HepG2 (cell line): ENCODE measurements around the gene PGAP3. TPM values are rescaled to one million over a fixed set of nuclear protein-coding genes. Genes with fewer than 3 reads are reported as not detected.

Source experiments
- ARID4A ChIP-seq: sonication (generic); formaldehyde crosslinking; IDR thresholded peaks from 2 replicates; pipeline ENCODE4 v1.5.0; 2020; ENCODE audit warnings: mild to moderate bottlenecking, missing genetic modification reagents, borderline replicate concordance
- CHD4 ChIP-seq: fragments of 200-600 bp; sonication (generic); IDR thresholded peaks from 2 replicates; pipeline ENCODE4 v1.7.0; 2017; ENCODE audit warnings: mild to moderate bottlenecking, low read length, borderline replicate concordance
- DBP ChIP-seq: sonication (generic); formaldehyde crosslinking; IDR thresholded peaks from 2 replicates; pipeline ENCODE4 v1.4.0; 2020; ENCODE audit warnings: missing genetic modification reagents; ENCODE audit errors: not compliant biosample characterization
- ETV6 ChIP-seq: sonication (generic); formaldehyde crosslinking; conservative IDR thresholded peaks from 2 replicates; pipeline ENCODE4 v1.4.0; 2020; ENCODE audit warnings: missing genetic modification reagents
- GTF2F1 ChIP-seq: fragments of 150-350 bp; IDR thresholded peaks from 2 replicates; pipeline ENCODE4 v1.6.1; 2014; ENCODE audit warnings: low read length
- IKZF5 ChIP-seq: IDR thresholded peaks from 2 replicates; pipeline ENCODE4 v1.6.1; 2018; ENCODE audit warnings: missing genetic modification reagents, mild to moderate bottlenecking, missing compliant biosample characterization
- JDP2 ChIP-seq: sonication (generic); formaldehyde crosslinking; IDR thresholded peaks from 2 replicates; pipeline ENCODE4 v1.8.1; 2022; ENCODE audit warnings: missing genetic modification reagents, borderline replicate concordance
- KDM2A ChIP-seq: sonication (generic); formaldehyde crosslinking; IDR thresholded peaks from 2 replicates; pipeline ENCODE4 v1.4.0; 2020; ENCODE audit warnings: low read depth, missing genetic modification reagents, borderline replicate concordance
- MIXL1 ChIP-seq: IDR thresholded peaks from 2 replicates; pipeline ENCODE4 v1.6.1; 2016
- MLX ChIP-seq: IDR thresholded peaks from 2 replicates; pipeline ENCODE4 v1.6.1; 2016
- MTF1 ChIP-seq: sonication (generic); formaldehyde crosslinking; IDR thresholded peaks from 2 replicates; pipeline ENCODE4 v1.5.0; 2020; ENCODE audit warnings: missing genetic modification reagents
- NFYC ChIP-seq: IDR thresholded peaks from 2 replicates; pipeline ENCODE4 v1.6.1; 2016; ENCODE audit warnings: missing genetic modification reagents, missing compliant biosample characterization
- NR2F6 ChIP-seq, 2 experiments: IDR thresholded peaks; 2 replicates each; pipeline ENCODE4 v1.6.1; 2016; ENCODE audit warnings: antibody characterized with exemption in 1 of 2, mild to moderate bottlenecking in 1 of 2
- SIN3B ChIP-seq: fragments of 150-350 bp; IDR thresholded peaks from 2 replicates; pipeline ENCODE4 v1.6.1; 2014; ENCODE audit warnings: low read length
- STAT5B ChIP-seq: sonication (generic); formaldehyde crosslinking; IDR thresholded peaks from 2 replicates; pipeline ENCODE4 v1.4.0; 2020; ENCODE audit warnings: missing genetic modification reagents
- THAP8 ChIP-seq: sonication (generic); formaldehyde crosslinking; IDR thresholded peaks from 2 replicates; pipeline ENCODE4 v1.5.1; 2020; ENCODE audit warnings: missing genetic modification reagents, mild to moderate bottlenecking, borderline replicate concordance
- ZIK1 ChIP-seq: sonication (generic); formaldehyde crosslinking; IDR thresholded peaks from 2 replicates; pipeline ENCODE4 v1.5.0; 2020; ENCODE audit warnings: mild to moderate bottlenecking, low read depth, missing genetic modification reagents, borderline replicate concordance
- ZMYM4 ChIP-seq: sonication (generic); formaldehyde crosslinking; IDR thresholded peaks from 2 replicates; pipeline ENCODE4 v1.8.1; 2023; ENCODE audit warnings: mild to moderate bottlenecking, missing genetic modification reagents
- ZNF230 ChIP-seq: sonication (generic); formaldehyde crosslinking; IDR thresholded peaks from 2 replicates; pipeline ENCODE4 v1.4.0; 2020; ENCODE audit warnings: mild to moderate bottlenecking, missing genetic modification reagents
- ZNF503 ChIP-seq: sonication (generic); formaldehyde crosslinking; IDR thresholded peaks from 2 replicates; pipeline ENCODE4 v1.4.0; 2020; ENCODE audit warnings: missing genetic modification reagents
- polyA plus RNA-seq, 8 experiments: library from polyadenylated mRNA; depleted of rRNA in 3 of 8; stranded (reverse) in 7 of 8; unstranded in 1 of 8; fragments of >200 nt; fragmentation: Illumina TruSeq in 4 of 8; extraction: Trizol in 4 of 8; gene quantifications; 2 replicates each; pipeline versions ENCODE4 v1.2.1 to v1.2.3, GENCODE V29; 2011 to 2016; ENCODE audit warnings: low read depth in 4 of 8, missing spikeins in 1 of 8, mixed read lengths in 1 of 8; ENCODE audit not compliant: insufficient read depth in 1 of 8
- total RNA-seq, 5 experiments: library from RNA; depleted of rRNA; stranded (reverse); fragments of >200 nt; fragmentation: Illumina TruSeq; extraction: Trizol; gene quantifications; 2 replicates each; pipeline ENCODE4 v1.2.3, GENCODE V29; 2016; ENCODE audit warnings: low read depth in 1 of 5

PGAP3 gene
- total and polyA plus RNA-seq, 2 of the 13 experiments (the other 11 are each of a cell fraction or from before 2014, with no cell fraction given): 11.9 to 14.6 TPM

- no peak for TF ChIP-seq SIN3B
- TF ChIP-seq ZNF503: peak; percentile 79; the same call in 1 of the 2 replicates
- peak; percentile 51; the same call in 1 of the 2 replicates for TF ChIP-seq NFYC
- TF ChIP-seq STAT5B (CRISPR knock-in tag): no peak
- peak; percentile 23; the same call in 1 of the 2 replicates for TF ChIP-seq ZIK1 (CRISPR knock-in tag)
- no peak; the same call in 1 of the 2 replicates for TF ChIP-seq JDP2 (CRISPR knock-in tag)
- peak; percentile 50; the same call in 1 of the 2 replicates for TF ChIP-seq GTF2F1
- peak; percentile 75; the same call in 1 of the 2 replicates for TF ChIP-seq ZNF230
- no peak for TF ChIP-seq DBP (CRISPR knock-in tag)
- TF ChIP-seq IKZF5 (CRISPR knock-in tag): peak; percentile 73
- no peak for TF ChIP-seq CHD4
- no peak for TF ChIP-seq MTF1 (CRISPR knock-in tag)
- peak; percentile 61; the same call in 1 of the 2 replicates for TF ChIP-seq NR2F6 (IDR thresholded peaks at IDR 0.05)
- peak; percentile 94 for TF ChIP-seq NR2F6 (CRISPR knock-in tag; IDR thresholded peaks at IDR 0.05)
- peak; percentile 88; the same call in 1 of the 2 replicates for TF ChIP-seq ETV6 (CRISPR knock-in tag)
- peak; percentile 90 for TF ChIP-seq MLX
- TF ChIP-seq ZMYM4 (CRISPR knock-in tag): peak; percentile 97
- peak; percentile 97 for TF ChIP-seq ARID4A (CRISPR knock-in tag)
- TF ChIP-seq KDM2A (CRISPR knock-in tag): peak; percentile 99
- TF ChIP-seq THAP8 (CRISPR knock-in tag): peak; percentile 84; the same call in 1 of the 2 replicates
- peak; percentile 76 for TF ChIP-seq MIXL1 (CRISPR knock-in tag)
These were observed 42.5 kb upstream of the PGAP3 start, which contains the start of gene MIEN1 (continued) for GRCh38 chr17:39730095-39730921.
